ENCODE measurements around the gene CTBP2.

Gene CTBP2

DNA sequence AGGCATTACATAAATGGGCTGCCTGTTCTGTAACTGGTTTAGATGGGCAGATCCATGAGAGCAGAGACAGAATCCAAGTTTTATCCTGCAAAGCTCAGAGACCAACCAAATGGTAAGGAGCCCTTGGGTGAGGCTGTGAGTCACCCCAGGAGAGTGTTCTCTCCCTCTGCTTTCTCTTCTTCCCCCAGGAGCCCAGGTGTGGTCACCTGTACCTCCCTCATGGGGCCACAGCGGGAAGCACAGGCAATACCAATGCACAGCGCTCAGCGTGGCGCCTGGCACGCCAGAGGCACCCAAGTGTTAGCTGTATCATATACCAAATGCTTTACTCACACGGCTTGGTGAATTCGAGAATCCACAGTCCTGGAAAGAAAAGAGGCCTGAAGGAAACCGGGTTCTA lies 39.4 kb downstream of the CTBP2 start:
- DNase-seq = no peak

GRCh38 chr10:125120053-125120710 lies 40.2 kb downstream of the CTBP2 start:
- no peak for DNase-seq

- DNase-seq = no peak
Measured at GRCh38 chr10:125118701-125119100, 41.7 kb downstream of the CTBP2 start.

DNA sequence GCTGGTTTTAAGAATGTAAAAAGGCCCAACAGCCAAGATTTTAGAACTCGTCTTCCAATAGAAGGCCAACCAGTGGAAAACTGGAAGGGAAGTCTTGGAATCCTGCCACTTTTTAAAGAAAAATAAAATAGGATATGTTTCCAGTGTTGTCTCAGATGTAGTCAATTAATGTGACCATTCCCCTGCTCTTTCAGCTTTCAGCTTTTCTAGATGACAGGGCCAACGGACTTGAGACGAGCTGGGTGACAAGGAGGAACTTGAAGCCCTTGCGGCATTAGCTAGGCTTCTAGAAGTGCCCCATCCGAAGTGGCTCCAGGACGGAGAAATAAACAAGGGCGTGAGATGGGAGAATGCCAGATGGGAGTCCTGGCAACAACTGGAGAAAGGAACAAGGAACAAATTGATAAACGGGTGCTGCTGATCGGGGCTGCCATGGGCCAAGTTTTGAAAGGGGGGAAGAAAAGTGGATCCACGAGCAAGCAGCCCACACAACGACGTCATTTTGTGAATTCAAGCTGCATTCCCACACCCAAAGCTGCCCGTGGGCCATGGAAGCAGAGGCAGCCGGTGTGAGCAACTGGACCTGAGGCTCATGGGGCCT lies 42.3 kb downstream of the CTBP2 start:
- DNase-seq = no peak

DNA sequence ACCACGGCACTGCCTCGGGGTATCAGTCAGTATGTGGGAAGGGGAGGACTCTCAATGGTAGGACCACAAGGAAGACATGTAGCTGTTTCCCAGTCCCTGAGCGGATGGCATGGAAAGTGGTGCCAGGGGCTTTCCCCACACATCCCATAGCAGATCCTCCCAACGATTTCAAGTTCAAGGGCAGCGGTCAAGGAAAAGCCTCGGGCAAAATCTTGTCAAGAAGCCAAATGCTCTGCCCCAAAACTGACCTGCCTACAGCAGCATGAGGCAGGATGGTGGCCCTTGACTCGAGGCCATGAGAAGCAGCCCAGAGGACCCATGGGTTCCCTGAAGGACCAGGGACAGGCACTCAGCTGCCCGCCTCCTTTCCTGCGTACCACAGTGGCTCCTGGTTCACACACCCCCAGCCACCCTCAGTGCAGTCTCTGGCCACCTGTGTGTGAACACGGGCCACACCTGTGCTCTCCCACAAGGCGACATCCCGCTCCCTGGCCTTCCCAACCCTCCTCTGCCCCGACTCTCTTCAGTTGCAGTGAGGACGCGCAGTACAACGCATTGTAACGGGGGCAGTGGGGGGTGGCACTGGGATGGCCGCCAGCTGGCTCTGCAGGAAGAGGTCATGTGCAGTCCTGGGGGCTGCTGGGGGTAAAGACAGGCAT lies 43.6 kb downstream of the CTBP2 start:
- DNase-seq = no peak

GRCh38 chr10:125116041-125116649 lies 44.2 kb downstream of the CTBP2 start:
- no peak for DNase-seq

DNA sequence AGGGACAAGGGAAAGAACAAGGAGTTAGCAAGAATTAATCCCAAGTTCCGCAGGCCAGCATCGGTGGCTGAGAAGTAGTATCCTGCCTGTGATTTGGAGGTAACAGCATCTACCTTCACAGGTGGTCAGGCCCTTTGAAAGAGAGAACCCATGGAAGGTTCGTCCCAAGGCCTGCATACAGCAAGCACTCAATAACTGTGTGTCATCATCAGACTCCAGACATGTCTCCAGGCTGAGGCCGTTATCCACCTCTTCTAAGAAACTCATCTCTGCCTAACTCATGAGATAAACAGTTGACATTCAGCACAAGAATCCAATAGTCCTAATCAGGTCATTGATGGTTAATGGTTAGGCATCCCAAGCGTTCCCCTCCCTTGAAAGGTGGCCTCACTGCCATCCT lies 45.0 kb downstream of the CTBP2 start:
- DNase-seq = no peak

- no peak for DNase-seq
Measured at GRCh38 chr10:125114761-125115391, 45.5 kb downstream of the CTBP2 start.

- DNase-seq = no peak
Measured at GRCh38 chr10:125113691-125114371, 46.5 kb downstream of the CTBP2 start.

DNA sequence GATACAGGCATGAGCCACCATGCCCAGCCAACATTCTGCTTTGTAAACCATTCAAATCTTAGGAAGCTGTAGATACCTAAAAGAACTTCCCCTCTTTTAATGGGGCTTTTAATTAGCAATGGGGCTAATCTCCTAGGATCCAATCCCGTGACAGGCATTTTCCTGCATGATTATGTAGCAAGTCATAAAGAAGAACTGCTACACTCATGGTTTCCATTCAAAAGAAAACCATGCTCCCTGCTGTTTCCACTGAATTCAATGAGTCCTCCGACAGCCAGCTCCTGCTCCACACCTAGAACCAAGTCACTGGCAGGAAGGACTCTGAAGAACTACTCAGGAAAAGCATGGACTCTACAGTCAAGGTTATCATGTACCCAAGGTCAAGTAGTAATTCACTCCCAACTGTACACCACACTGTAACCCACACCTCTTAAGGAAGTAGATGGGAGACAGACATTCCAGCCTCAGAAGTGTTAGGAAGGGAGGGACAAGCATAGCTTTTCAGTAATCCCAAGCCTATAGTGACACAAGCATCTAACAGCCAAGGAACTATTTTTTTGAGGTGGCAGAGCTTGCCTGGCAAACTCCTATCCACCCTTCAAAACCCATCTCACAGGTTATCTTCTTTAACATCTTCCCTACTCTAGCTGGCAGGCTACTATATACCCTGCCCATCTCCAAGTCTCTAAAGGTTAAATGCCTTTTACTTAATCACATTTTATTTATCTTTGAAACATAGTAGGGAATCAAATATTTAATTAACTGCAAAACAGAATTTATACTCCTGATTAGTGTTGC lies 47.5 kb downstream of the CTBP2 start:
- no peak for DNase-seq

- DNase-seq = no peak
Measured at GRCh38 chr10:125111118-125111727, 49.1 kb downstream of the CTBP2 start.

- DNase-seq = no peak
Measured at GRCh38 chr10:125107965-125108580, 52.3 kb downstream of the CTBP2 start.

DNA sequence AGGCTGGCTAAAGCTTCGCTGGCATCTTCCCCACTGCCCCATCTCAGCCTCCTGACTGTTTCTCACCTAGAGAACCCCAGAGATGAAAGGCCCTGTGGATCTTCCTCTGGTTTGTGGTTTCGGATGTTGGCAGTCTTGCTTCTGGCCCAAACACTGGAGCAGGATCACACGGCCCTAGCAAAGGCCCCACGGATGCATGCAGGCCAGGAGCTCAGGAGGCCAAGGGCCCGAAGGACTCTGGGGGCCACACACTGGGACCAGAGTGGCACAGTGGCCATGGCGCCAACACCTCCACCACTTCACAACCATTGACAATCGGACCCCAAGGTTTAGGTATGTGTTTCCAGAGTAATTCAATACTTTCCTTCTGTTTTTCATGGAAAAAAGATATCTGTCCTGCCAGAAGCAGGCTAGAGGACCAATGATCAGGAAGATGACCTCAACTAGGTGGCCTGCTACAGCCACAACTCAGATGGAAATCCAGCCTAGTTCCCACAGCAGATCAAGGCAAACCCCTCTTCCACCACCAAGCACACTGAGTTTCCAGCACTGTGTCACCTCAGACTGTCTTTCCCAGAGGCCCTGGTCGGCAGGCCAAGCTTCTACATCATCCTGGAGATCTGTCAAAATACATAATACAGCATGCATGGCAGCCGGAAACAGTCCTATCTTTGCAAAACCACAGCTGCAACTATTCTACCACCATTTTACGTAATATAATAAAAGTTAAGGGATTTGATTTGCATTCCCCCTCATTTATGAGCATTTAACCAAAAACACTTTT lies 53.0 kb downstream of the CTBP2 start:
- DNase-seq = no peak

DNA sequence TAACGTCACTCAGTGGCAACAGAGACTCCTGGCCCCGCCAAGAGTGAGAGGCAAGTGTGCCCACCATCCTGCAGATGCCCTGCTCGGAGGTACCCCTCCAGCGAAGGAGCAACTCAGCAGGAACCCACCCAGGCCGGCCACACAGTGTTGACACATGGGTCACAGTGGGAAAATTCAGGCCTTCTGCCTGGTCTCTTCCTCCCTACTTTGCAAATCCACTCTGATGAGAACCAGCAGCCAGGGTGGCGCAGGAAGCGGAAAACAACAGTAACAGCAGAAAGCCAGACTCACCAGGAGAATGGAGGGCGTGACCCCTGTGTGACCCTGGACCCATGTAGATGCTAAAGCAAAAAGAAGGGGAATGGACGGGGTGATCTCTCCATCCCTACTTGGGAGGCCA lies 53.8 kb downstream of the CTBP2 start:
- no peak for DNase-seq

DNA sequence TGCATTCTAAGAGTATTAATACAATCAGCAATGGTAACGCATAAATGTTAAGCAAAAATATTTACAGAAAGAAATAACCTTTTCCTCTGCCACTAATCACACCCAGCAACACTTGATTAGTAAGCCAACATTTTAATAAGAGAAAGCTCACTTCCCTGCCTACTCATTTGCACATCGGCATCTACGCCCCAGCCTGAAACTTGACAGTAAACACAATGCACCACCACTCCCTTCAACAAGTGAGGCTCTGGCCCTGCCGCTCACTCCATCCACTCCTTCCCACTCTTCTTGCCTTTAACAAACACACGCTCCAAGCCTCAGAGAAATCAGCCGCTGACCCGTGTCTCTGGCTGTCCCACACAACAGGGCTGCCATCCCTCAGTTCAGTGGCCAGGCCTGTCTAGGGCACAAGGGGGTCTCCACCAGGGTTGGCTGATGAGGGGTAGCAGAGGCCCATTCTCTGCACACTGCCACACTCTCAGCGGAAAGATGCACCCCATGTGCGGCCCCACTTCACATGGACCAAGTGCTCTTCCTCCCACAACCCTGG lies 54.6 kb downstream of the CTBP2 start:
- no peak for DNase-seq

DNA sequence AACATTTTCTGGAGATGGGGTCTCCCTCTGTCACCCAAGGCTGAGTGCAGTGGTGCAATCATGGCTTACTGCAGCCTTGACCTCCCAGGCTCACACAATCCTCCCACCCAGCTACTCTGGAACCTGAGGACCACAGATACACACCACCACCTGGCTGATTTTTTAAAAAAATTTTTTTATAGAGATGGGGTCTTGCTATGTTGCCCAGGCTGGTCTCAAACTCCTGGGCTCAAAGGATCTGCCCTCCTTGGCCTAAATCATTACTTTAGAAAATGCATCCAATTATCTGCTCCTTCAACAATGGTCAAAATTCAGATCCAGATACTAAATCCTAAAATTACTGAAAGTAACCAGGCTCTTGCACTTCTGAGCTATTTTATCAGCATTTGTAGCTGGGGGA lies 55.2 kb downstream of the CTBP2 start:
- DNase-seq = no peak

DNA sequence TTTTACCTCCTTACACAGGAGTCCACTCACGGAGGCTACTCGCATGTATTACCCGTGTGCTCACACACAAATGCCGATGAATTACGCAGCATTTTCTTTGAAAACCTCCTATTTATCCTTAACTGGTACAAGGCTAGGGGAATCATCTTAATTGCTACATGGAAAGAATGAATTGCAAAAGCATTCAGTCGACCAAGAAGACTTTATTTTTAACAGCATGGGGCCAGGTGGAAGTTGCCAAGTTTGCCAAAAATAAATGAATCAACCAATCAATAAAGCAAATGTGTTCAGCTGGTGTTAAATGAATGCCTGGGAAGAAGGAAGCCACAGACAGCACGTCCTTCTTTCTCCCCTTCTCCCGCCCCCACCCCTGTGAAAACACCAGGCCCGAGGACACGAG lies 55.8 kb downstream of the CTBP2 start:
- no peak for DNase-seq

- DNase-seq = no peak
Measured at GRCh38 chr10:125103924-125104323, 56.4 kb downstream of the CTBP2 start.

DNA sequence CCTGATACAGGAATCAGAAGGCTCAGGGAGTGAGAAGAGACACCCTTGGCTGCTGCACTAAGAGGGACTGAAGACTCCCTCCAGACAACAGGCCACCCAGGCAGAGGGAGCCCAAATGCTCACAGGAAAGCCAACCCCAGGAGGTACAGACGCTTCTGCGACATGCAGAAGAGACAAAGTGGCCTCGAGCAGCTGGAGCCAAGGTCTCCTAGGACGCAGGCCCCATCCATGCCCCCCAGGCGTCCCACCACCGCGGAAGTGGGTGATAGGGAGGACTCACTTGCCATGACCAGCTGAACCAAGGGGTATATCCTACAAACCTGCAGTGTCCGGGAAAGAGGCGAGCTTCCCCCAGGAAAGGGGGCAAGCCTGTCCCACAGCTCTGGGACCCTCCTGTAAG lies 56.9 kb downstream of the CTBP2 start:
- no peak for DNase-seq

DNA sequence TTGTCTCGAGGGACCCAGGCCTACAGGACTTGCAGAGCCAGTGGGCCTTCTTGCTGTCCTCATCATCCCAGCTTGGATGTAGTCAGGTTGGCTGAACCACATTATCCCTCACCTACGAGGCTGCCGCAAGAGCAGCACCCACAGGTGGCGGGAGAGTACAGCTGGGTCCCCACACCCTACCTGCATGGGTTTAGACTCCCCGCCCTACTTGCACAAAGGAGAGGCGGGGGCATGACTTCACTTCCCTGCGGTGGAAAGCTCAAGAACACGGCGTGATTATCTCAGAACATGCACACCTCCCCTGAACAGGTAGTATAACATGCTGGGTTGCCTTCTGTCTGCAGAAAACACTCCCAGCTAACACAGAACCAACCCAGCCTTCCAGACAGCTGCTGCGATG lies 57.5 kb downstream of the CTBP2 start:
- no peak for DNase-seq

Data from activated CD4-positive, alpha-beta T cell treated with anti-CD3 and anti-CD28 coated beads for 48 hours (primary cell).